NCI-H345 treated with DMSO at 0.1 percent for 48 hours (cell line): ENCODE measurements around the gene ZC3H12D.

Experiments used
- DNase-seq: peaks from one replicate; lab custom pipeline; 2025; ENCODE audit not compliant: unreplicated experiment; lab: John Stamatoyannopoulos, UW

ZC3H12D gene

DNA sequence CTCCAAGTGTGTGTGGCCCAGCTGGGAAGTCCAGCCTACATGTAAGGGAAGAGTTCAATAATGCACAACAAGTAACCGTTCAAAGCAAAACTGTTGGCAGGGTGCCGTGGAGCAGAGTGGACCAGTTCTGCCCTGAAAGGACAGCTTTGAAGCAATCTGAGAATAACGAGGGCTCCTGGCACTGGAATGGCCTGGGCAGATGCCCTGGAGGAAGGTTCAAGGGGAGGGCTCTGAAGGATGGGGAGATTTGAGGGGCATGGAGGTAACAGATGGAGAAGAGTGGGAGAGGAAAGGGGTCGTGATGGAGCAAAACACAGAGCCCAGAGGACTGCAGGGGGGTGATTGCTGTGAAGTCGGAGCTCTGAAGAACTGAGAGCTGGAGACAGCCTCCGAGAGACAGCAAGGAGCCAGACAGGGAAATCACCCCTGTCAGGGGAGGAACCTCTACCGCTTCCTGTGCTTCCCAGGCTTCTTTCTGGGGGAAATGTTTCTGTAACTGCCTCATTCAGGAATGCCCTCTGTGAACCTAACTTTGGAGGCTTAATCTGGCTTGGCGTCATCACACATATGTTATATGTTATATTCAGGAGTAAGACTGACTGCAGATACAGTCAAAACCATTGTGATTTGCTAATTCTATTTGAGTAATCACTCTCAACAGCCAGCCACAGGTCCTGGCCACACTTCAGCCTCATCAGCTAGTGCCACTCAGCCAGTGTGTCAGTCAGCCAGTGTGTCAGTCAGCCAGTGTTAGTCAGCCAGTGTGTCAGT is 41.2 kb downstream of the ZC3H12D start:
- no peak for DNase-seq

DNA sequence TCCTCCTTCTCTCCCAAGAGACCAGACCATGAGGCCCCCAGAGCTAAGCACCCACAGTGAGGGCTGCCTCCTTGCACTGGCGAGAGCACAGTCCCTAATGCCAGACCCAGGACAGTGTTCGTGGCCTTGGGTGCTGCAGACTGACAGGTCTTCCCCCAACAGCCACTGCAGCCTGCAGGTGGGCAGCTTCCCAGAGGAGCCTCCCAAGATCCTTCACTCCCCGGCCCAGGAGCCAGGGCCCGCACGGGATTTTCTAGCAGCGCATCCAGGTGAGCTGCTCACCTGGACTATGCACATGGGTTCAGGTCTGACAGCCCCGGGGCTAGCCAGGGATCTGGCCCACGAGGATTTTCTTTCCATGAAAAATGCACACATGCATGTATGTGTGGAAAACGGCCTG is 43.1 kb downstream of the ZC3H12D start:
- no peak for DNase-seq

DNA sequence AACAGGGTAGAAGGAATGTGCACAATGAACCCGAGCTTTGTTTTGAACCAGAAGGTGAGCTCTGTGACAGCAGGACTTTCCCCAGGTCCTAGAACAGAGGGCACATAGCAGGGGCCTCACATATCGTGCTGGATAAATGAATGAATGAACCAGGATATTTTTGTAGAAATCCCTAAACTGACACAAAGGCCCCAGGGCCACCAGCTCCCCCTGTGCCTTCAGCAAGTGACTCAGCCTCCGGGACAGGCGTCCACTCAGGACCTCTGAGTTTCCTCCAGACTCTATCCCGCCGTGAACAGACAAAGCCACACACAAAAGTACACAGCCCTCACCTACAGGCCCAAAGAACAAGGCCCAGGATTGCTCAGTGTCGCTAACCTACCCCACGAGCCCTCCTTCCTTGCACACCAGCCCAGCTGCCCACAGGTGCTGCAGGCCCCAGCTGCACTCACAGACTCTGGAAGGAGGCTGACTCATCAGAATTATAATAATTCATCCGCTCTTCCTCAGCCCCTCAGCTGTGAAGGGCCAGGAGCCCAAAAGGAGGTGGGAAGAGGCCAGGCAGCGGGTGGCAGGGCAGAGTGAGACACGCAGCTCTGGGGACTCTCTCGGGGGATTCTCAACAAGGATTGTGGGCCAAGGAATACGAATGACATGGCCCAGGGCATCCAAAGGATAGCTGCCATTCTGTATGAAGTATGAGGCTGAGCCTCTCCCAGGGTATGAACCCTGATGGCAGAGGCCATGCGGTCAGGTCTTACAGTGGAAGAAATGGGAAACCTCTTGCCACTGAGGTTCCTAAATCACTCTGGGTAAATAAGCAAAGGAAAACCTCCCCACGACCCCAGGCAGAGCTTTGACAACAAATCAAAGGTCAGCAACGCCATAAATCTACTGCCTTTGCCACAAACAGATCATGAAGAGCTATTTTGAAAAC is 43.8 kb downstream of the ZC3H12D start:
- no peak for DNase-seq

DNA sequence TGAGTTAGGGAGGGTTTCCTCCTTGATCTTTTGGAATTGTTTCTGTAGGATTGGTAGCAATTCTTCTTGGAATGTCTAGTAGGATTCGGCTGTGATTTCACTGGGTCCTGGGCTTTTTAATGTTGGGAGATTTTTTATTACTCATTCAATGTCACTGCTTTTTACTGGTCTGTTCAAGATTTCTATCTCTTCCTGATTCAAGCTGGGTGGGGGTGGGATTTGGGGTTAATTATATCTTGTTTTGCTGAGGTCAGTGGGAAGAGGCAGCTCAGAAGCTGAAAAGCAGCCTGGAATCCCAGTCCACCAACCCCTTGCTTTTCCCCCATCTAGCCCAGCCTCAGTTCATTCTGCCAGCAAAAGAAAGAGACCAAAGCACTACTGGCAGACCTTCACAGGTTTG is 45.2 kb downstream of the ZC3H12D start:
- no peak for DNase-seq

- DNase-seq, result no peak
Observed at GRCh38 chr6:149438855-149439254, 46.0 kb downstream of the ZC3H12D start.

DNA sequence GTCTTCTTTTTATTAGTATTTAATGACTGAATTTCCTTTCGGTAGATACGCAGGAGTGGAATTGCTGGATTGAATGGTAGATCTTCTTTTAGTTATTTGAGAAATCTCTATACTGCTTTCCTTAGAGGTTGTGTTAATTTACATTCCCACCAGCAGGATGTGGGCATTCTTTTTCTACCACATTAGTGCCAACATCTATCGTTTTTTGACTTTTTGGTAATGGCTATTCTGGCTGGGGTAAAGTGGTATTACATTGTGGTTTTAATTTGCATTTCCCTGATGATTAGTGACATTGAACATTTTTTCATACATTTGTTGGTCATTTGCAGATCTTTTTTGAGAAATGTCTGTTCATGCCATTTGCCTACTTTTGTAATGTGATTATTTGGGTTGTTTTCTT is 47.6 kb downstream of the ZC3H12D start:
- DNase-seq, result no peak

DNA sequence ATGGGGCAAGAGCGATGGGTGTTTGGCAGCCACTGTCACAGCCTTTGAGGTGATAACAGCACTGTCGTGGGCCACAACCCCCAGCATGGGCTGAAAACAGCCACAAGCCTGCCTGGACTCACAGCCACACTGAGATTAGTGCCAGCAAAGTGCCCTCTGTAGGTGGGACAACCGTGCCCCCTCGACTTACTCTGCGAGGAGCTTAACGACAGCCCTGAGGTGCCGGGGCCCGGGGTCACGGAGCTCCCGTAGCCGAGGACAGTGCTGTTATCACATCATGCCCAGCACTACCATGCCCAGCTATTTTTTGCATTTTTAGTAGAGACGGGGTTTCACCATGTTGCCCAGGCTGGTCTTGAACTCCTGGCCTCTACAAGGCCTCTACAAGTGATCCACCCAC is 48.2 kb downstream of the ZC3H12D start:
- no peak for DNase-seq

GRCh38 chr6:149435919-149436586 is 48.8 kb downstream of the ZC3H12D start:
- DNase-seq, result no peak

GRCh38 chr6:149433881-149434280 is 50.9 kb downstream of the ZC3H12D start:
- no peak for DNase-seq

- no peak for DNase-seq
Observed at GRCh38 chr6:149433405-149433804, 51.4 kb downstream of the ZC3H12D start.

- DNase-seq, result peak; percentile 69
Observed at GRCh38 chr6:149431905-149432775, 52.7 kb downstream of the ZC3H12D start.

DNA sequence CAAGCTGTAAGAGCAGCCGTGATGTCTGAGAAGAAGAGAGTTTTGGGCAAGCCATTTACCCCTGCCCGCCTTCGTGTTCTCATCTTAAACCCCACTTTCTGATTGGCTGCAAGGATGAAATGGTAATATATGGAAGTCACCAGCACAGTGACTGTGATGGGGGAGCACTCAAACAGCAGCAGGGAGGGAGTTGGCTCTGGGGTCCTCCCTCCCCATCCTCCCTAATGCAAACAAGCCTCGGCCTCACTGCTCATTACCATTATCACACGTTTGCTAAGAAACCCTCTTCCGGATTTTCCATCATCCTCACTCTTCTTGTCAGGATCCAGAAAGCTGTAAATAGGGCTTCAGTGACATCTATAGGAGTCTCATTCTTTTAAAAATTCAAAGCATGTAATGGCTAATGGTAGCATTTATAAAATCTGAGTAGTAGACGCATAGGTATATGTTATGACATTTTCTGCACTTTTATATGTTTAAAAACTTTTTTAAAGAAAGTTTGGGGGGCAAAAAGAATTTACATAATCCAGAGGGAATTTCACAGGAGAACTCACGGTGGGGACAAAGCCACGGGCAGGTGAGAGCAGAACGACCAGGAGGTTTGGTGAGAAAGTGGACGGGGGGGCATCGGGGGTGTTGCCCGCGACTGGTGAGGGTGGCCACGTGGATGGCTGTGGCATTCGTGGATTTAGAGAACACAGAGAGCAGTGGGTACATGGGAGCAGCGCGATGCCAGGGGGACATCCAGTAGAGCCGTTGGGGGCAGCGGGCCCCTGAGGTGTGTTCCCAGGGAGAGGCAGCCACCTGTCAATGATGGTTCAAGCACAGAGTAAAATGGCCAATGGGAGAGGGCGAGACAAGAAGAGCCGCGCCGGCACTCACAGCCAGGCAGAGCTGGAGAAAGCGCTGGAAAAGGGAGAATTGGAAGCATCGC is 55.1 kb downstream of the ZC3H12D start:
- no peak for DNase-seq

GRCh38 chr6:149428606-149429005 is 56.2 kb downstream of the ZC3H12D start:
- no peak for DNase-seq

GRCh38 chr6:149425754-149426153 is 59.1 kb downstream of the ZC3H12D start:
- no peak for DNase-seq

- DNase-seq, result no peak
Observed at GRCh38 chr6:149425224-149425623, 59.6 kb downstream of the ZC3H12D start.

GRCh38 chr6:149423964-149424440 is 60.8 kb downstream of the ZC3H12D start:
- DNase-seq, result no peak

DNA sequence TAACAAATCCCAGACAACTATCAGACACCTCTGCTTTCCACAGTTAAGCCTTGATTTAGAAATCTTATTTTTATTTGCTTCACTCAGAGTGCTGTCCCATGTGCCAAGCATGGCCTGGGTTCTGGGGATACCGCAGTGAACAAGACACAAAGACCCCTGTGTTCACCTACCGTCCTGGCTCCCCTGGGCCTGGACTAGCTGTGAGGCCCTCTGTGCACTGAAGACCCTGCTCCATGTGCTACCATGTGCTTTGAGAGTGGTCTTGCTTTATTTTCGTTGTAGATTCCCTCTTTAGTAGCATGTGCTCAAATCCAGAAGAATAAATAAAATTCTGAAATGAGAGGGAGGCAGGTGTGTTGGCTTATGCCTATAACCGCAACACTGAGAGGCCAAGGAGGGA is 62.2 kb downstream of the ZC3H12D start:
- DNase-seq, result no peak

DNA sequence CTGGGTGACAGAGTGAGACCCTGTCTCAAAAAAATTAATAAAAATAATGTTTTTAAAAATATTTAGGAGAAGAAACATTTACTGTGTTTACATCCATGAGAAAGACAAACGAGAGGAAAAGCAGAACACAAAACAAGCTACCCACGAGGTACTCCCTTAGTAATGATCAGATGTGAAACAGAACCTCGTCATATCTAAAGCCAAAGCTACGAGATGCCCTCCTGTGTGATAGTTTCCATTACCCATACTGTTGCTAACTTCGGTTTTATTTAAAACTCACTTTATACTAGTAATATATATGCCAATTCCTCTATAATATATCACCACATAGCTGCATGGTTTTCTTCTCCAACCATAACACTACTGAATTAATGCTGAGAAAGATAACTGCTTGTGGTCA is 63.7 kb downstream of the ZC3H12D start:
- DNase-seq, result no peak

DNA sequence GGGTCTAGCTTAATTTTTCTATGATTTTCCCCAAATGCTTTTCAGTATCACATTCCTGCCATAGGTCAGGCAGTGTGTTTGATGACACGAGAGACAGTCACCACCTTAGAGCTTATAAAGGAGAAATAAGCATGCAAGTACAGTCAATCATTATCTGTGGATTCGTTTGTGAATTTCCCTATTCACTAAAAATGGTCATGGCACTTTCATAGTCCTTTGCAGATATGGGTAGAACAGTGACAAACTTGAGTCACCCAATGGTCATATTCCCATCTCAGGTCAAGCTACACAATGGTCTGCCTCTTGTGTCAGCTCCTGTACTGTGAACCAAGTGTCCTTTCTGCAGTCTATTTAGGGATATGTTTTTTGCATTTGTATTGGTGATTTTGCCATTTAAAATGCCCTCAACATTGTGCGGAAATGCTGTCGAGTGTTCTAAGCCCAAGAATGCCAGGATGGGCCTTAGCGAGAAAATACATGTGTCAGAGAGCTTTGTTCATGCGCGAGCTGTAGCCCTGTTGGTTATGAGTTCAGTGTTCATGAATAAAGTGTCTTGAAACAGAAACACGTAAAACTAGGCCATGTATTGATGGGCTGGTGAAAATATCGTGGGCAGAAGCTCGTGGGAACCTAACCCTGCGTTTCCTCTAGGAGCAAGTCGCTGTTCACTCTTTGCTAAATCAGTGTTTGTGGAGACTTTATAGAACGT is 65.0 kb downstream of the ZC3H12D start:
- DNase-seq, result no peak
